COLO829 (cell line): ENCODE measurements around the gene EPHA3.

Experiments
- DNase-seq: peaks from one replicate; pipeline ENCODE4 v3.0.0; 2012; ENCODE audit warnings: low spot score

EPHA3 gene

GRCh38 chr3:89227634-89228033 is 120.2 kb downstream of the EPHA3 start:
- DNase-seq: no peak

GRCh38 chr3:89232155-89232554 is 124.7 kb downstream of the EPHA3 start:
- no peak for DNase-seq

DNA sequence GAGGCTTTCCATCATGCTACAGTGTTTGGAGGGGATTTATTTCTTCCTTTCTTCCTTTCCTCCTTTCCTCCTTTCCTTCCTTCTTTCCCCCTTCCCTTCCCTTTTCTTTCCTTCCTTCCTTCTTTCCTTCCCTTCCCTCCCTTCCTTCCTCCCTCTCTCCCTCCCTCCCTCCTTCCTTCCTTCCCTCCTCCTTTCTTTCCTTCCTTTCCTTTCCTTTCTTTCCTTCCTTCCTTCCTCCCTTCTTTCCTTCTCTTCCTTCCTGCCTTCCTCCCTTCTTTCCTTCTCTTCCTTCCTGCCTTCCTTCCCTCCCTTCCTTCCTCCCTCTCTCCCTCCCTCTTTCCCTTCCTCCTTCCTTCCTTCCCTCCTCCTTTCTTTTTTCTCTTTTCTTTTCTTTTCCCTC is 127.2 kb downstream of the EPHA3 start:
- no peak for DNase-seq

DNA sequence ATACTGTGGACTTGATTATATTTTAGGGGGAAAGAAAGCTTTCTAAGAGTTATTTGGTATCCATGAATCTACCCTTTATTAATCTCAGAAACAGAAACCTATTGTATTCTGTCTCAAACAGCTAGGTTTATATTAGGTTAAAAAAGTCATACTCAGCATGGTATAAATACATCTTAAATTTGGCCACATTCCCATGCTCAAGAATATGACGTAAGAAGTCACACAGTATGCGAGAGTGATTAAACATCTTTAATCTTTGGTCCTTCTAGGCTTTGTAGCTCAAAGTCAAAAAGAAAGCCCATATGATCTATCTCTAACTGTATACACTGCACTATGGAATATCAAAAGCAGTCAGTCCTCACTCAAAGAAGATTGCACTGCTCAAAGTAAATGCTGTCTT is 131.4 kb downstream of the EPHA3 start:
- peak; percentile 56 for DNase-seq

DNA sequence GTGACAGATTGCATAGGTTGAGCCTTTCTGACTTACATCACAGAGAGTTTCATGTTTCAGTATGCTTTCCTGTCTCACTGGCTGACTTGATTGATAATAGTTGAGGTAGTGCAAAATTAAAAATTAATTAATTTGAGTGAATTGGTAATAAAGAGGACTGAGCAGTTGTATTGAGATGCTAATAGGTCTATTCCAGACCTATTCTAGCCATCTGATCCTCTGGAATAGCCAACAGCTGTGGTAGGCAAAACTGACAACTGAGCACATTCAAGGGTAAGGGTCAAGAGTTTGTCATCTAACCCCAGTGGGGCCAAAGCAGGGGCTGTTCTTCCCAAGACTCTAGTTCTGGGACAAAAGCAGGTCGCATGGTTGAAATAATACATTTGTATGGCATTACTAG is 132.4 kb downstream of the EPHA3 start:
- DNase-seq: no peak

GRCh38 chr3:89245612-89246011 is 138.2 kb downstream of the EPHA3 start:
- DNase-seq: no peak

DNA sequence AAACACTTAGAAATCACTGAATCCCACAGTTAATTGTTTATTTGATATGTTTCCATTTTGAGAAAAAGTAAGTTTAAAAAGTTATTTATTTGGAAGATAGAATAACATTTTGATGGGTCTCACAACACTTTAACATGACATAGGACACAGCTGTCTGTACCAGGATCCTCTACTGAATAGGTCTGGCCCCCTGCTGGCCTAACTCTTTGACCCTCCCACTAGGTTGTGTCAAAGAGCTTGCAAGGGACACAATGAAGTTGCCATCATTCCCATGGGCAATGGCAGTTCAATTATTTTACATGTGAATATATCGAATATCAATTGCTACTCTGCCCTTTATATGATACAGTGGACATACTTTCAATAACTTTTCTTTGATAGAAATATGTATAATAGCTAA is 138.9 kb downstream of the EPHA3 start:
- no peak for DNase-seq

DNA sequence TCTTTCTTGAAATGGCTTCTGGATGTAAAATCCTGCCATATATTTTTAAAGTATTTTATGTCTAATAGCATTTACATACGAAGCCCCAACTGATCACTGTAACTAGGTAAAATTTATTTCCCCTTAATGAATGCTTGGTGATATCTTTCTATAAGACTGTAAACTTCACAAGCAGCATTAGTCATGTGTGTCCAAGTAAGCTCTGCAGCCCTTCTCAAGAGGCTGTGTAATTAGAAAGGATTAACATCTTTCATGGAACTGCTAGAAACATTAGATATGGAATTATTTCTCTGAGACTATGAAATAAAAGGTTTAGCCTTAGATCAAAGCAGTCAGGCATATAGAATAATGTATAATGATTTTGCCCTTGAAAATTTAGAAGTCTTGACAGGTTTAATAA is 143.3 kb downstream of the EPHA3 start:
- no peak for DNase-seq

- DNase-seq: no peak
Measured at GRCh38 chr3:89252016-89252415, 144.6 kb downstream of the EPHA3 start.

- no peak for DNase-seq
Measured at GRCh38 chr3:89252860-89253259, 145.4 kb downstream of the EPHA3 start.

GRCh38 chr3:89256395-89256794 is 149.0 kb downstream of the EPHA3 start:
- no peak for DNase-seq

DNA sequence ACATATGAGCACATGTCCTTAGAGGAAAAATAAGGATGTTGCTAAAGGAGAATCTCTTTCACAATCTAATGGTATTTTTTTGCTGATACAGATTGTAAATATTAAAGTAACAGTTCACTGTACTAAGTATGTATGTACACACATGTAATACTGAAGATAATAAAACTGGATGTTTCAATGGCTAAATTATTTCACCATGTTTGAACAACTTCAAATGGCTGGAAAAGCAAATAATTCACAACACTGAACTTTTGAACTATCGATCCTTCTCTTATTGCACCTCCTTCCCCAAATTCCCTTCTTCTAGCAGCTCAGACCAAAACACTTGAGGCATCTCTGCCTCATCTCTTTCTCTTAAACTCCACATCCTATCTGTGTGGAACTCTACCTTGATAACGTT is 149.5 kb downstream of the EPHA3 start:
- no peak for DNase-seq

DNA sequence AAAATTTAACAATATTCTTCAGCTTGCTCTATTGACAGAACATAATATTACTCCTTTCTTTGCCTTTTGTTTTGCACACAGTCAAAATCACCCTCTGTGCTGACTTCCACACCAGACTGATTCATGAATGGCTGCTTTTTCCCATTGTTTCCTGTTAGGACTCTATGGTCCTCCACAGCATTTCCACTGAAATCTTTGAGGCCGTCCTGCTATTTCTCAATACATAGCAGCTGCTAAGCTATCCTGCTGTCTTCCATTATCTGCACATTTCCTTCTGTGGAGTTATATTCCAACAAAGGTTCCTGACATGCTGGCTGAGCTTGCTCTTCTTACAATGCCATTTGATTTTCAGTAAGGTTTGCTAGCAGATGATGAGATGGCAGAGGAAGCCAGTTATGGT is 153.3 kb downstream of the EPHA3 start:
- DNase-seq: no peak

DNA sequence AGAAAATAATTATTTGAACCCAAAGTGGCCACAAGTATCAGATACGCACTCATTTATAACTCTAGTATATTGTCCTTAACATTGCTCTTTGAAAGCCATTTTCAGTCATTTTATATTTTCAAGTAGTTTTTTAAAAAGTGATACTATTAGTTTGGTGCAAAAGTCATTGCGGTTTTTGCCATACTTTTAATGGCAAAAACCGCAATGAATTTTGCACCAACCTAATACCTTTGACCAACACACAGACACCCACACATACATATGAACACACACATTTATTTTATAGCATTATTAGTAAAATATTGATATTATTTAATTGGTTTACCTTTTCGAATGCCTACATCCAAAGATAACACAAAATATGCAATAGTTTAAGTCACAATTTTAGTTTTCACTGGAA is 154.3 kb downstream of the EPHA3 start:
- DNase-seq: no peak

DNA sequence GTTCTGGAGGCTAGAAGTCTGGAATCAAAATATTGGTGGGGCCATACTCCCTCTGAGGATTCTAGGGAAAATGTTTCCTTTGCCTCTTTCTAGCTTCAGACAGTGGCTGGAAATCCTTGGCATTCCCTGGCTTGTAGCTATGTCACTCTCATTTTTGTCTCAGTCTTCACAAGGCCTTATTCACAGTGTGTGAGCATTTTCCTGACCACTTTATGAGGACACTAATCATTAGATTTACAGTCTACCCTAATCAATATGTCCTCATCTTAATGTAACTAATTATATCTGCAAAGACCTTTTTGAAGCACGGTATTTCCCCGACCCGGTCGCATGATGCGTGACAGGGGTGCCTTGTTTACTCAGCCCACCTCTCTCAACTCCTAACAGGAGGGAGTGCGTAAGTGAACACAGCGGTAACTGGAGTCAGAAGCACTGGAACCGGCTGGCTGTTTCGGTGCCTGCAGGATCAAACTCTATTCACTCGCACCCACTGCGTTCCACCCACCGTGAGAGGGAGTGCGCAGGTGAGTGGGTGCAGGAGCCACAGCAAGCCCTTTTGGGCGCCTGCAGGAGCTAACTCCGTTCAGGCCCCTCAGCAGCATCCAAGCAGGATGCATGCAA is 155.0 kb downstream of the EPHA3 start:
- no peak for DNase-seq

DNA sequence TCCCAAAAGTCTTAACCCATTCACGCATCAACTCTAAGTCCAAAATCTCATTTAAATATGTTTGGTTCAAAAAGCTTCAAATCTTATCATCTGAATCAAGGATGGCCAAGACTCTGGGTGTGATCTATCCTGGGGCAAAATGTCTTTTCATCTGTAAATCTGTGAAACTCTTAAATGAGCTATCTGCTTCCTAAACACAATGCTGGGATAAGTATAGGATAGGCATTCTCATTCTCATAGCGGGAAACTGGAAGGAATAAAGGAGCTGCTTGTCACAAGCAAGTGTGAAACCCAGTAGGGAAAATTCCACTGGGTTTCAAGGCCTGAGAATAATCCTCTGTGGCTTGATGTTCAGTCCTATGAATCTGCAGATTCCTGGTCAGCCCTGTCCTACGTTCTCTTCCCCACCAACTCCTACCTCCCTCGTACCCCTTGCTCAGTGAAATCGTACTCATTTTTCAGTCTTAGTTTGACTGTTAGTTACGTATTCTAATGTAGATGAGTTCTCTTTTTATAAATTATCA is 156.7 kb downstream of the EPHA3 start:
- DNase-seq: no peak

DNA sequence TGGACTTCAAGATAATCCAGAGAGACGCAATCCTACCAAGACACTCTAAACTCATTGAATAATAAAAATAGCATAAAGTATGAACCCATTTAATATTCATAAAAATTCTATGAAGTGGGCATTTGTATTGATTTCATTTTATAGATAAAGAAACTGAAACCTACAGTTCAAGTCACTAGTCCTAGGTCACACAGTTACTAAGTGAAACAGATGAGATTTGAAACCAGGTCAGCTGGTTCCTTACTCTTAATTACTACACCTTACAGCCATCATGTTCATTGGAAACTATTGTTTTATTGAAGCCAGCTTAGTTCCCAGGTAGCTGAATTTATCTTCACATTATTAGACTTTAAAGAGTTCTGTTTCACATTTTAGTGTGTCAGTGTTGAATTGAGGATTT is 158.7 kb downstream of the EPHA3 start:
- DNase-seq: no peak

DNA sequence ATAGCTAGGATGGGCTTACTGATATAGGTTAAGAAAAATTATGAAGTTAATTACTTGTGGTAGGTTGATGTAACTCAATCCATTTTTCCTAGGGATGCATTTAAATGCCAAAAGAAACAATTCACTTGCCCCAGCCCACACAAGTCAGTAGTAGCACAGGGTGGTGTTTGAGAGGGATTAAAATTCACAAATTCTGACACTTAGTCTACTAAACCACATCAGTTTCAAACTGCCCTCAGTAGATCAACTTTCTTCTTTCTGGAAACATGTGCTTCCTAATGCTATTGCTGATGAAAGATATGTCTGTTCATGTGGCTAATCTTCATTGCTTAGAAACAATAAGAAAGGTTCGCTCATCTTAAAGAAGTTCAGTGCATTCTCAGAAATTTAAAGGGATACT is 160.6 kb downstream of the EPHA3 start:
- no peak for DNase-seq

- no peak for DNase-seq
Measured at GRCh38 chr3:89270201-89270600, 162.8 kb downstream of the EPHA3 start.

DNA sequence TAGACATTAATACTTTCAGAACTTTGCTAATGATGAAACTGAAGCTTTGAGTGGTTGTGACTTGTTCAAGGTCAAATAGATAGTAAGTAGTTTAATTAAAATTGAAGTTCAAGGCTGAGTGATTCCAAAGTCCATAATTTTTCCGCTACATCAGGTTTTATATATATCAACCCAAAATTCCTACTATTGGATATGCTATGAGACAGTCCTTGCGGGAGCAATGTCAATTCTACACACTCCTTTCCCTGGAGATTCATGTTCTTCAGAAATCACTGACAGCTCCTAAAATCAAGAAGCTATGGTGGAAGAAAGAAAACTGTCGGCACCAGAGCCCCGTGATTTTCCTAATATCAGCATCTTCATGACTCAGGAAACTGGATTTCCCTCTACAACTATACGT is 167.6 kb downstream of the EPHA3 start:
- DNase-seq: no peak

DNA sequence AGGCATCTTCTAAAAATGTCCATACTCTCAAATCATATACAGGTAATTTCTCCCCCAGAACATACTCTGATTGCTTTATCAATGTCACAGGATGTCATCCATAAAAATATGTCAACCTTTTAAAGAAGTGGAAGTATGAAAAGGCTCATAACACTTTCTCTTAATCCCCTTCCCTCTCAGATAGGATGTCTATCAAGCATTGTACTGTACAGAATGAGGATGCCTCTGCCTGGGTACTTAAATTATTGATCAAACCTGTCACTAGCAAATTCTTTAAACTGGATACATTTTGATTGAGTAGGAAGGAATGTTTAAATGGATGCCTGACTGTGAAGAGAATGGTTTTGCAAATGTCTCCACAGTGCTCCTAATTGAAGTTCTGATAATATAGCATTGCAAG is 168.7 kb downstream of the EPHA3 start:
- no peak for DNase-seq

DNA sequence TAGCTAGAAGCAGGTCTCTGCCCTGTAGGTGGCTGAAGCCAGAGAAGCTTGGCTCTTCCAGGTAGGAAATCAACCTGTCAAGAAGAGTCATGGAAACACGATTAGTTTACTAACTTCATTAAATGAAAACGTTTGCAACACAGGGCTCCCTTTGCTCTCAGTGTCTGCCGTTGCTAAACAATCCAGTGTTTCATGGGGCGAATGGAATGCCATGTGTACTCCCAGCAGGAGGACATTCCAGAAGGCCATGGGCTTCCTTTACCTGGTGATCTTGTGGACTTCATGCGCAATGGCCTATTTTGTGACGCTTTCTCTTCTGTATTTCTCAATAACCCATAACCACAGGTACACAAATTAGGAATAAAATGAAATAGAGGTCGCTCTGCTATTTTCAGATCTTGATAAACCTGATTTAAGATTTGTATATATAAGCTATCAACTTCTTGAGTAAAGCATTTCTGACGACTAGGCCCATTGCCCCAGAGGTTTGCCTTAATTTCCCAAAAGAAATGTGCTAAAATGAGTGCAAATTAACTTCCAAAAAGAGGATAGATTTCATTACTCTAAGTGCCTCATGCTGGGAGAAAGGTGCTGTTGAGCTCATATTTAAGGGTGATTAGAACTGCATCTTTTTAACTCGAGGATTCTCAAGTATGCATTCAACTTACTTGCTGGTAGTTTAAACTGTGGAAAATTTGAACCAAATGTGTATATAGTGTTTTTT is 171.0 kb downstream of the EPHA3 start:
- no peak for DNase-seq

GRCh38 chr3:89280301-89280700 is 172.9 kb downstream of the EPHA3 start:
- DNase-seq: no peak

DNA sequence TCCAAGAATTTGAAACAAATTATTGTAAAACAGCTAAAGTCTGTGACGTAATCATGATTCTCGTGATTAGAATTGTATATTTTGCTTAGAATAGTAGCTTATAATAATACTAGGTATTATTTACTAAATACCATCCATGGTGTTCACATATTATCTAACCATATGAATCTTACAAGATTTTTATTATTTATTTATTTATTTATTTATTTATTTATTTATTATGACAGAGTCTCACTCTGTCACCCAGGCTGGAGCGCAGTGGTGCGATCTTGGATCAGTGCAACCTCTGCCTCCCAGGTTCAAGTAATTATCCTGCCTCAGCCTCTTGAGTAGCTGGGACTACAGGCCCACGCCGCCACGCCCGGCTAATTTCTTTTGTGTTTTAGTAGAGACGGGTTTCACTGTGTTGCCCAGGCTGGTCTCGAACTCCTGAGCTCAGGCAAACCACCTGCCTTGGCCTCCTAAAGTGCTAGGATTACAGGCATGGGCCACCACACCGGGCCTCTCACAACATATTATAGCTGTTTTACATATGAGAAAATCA is 173.5 kb downstream of the EPHA3 start:
- no peak for DNase-seq
